GM12801 (cell line): ENCODE measurements around the gene CBX2.

Experiments used
- CTCF ChIP-seq: IDR thresholded peaks from one replicate; pipeline ENCODE4 v1.5.1; 2011; ENCODE audit warnings: control low read depth; ENCODE audit not compliant: insufficient read length; ENCODE audit errors: extremely low read depth

Gene CBX2

DNA sequence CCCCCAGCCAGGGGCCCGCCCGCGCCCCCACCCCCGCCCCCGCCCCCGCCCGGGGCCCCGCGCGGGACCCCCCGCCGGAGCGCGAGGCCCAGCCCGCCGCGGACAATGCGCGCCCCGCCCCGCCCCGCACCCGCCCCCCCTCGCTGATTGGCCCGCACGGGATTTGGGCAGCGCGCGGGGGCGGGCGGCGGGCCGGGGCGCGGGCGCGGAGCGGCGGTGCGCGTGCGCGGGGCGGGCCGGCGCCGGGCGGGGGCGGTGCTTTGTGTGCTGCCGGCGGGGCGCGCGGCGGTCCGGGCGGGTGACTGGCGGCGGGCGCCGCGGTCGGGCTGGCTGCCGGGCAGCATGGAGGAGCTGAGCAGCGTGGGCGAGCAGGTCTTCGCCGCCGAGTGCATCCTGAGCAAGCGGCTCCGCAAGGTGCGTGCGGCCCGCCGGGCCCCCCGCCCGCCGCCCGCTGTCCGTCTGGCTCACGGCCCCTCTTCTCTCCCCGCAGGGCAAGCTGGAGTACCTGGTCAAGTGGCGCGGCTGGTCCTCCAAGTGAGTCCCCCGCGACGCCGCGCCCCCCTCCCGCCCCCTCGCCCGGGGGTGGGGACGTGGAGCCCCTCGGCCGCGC is at the start of gene CBX2:
Gene CBX2 (plus strand): TSS at position 255 of the 610 bp plus-strand sequence. CDS start 88 bp downstream, at position 343.
- TF ChIP-seq CTCF: no peak

GRCh38 chr17:79728169-79728907 is 49.6 kb upstream of the CBX2 start:
- TF ChIP-seq CTCF: no peak

DNA sequence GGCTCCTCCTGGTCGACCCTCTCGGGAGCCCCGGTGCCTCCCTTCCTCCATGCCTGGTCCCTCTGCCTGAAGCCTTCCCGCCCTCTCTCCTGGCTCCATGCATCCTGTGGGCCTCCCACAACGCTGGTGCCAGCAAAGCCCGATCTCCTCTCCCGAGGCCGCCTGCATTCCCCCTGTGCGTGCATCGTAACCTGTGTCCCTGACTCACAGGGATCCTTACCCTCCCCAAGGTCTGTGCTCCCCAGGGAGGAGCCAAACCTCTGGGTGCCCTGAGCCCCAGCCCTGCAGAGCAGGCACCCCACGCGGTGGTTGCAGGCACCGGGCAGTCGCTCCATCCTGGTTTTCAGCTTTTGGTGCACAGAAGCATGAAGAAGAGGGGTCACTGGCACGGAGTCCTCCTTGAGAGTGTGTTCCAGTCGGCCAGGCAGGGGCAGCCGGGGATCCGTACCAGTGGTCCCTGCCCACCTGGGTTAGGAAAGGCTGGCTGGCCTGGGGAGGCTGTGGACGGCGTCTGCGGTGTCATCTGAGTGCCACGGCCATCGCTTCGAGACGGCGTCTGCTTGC is 49.0 kb upstream of the CBX2 start:
- no peak for TF ChIP-seq CTCF

DNA sequence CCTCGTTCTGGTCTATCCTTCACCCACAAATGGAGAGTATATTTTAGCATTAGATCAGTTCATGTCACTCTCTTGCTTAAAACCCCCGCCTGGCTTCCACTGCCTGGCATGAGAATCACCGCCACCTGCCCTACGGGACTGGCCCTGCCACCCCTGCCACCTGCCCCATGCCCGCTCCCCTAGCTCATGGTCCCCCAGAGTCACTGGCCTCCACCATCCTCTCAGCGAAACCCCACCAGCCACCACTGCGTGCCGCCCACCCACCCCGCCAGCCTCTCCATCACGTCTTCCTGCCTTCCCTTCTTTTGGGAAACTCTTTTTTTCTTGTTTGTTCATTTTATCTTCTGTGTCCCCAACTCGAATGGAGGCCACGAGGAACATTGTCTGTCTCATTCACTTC is 48.2 kb upstream of the CBX2 start:
- TF ChIP-seq CTCF: no peak

GRCh38 chr17:79730437-79730768 is 47.5 kb upstream of the CBX2 start:
- TF ChIP-seq CTCF: no peak

DNA sequence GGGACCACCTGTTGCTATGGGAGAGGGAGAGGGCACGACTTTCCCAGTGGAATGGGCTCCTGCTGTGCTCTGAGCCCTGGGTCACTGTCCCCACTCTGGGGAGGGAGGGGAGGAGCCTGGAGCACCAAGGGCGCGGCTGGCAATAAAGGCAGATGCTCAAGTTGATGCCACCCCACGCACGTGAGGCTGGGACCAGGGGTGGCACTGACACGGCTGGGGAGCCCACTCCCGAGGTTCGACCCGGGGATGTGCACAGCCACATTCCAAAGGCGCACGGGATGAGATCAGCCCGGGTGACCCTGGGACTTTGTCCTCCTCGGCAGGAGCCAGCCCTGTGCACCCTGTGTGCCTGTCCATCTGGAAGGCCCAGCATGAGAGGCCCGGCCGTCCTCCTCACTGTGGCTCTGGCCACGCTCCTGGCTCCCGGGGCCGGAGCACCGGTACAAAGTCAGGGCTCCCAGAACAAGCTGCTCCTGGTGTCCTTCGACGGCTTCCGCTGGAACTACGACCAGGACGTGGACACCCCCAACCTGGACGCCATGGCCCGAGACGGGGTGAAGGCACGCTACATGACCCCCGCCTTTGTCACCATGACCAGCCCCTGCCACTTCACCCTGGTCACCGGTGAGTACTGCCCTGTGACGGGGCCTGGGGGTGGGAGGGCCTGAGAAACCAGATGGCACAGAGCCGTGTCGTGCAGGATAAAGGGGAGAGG is 47.0 kb upstream of the CBX2 start, which contains the start of gene ENPP7:
Gene ENPP7 (plus strand): TSS at position 175 of the 715 bp plus-strand sequence. CDS start 197 bp downstream, at position 372.
- no peak for TF ChIP-seq CTCF

DNA sequence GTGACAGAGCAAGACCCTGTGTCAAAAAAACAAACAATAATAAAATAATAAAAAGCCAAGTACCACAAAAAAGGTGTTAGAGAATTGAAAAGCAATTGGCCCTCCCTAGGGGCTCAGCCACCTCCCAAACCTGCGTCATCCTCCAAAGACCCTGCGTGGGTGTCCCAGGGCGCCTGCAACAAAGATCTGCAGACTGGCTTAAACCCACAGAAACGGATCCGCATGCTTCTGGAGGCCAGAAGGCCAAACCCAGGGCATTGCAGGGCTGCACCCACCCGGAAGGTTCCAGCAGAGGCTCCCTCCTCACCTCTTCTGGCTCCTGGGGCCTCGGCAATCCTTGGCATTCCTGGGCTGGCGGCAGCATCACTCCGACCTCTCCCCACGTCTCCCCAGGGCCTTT is 45.7 kb upstream of the CBX2 start:
- no peak for TF ChIP-seq CTCF
